NCI-H128 (cell line): ENCODE results near the gene SLC25A19.
"Not testable (repeated sequence)": the region's sequence is repeated elsewhere in the genome, so short reads cannot be mapped to it uniquely, and the experiment has no call there.

Source experiments
- DNase-seq: peaks from one replicate; lab custom pipeline; 2025; ENCODE audit not compliant: unreplicated experiment; lab: John Stamatoyannopoulos, UW

The SLC25A19 gene

DNA sequence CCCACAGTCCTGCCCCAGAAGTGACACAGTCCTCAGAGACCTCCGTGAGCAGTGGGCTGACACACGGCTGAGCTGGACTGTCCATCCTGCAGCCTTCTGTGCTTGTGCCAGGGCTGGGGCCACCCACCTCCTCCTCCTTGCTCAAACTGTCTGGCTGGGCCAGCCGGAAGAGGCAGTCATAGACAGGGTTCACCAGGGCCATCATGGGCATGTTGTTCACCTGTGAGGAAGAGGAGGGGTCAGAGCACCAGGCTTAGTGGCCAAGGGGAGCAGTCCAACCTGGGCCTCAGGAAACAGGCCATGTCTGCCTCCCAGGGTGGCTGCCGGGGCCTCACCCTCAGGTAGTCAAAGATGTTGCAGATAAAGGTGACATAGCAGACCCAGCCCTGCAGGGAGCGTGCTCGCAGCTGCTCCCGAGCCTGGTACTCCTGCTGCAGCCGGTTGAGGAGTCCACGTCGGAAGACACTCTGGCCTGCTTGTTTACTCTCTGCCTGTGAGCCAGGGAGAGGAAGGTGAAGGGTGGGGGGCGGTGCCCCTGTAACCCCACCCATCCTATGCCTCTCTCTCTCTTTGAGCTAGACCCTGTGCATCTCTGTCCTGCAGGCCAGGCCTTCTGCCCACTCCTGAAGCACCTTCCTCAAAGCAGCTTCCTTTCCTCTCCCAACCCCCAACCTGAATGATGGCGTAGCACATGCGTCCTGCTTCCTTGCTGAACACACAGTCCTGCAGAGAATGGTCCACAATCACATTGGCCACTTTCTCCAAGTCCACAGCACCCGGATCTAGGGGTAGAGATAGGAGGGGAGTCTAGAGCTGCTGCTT, 21.6 kb downstream of the SLC25A19 start:
- DNase-seq: no peak

DNA sequence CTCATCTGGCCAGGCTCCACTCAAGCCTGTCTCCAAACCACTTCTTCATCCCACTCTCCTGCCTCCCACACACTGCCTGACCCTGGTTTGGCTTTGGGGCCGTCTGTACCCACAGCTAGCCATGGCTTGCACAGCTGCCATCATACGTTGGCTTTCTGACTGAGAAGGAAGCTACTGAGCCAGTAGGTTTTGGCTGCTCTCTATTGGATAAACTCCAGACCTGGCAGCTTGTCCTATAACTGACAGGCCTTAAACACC, 22.2 kb downstream of the SLC25A19 start:
- no peak for DNase-seq

DNA sequence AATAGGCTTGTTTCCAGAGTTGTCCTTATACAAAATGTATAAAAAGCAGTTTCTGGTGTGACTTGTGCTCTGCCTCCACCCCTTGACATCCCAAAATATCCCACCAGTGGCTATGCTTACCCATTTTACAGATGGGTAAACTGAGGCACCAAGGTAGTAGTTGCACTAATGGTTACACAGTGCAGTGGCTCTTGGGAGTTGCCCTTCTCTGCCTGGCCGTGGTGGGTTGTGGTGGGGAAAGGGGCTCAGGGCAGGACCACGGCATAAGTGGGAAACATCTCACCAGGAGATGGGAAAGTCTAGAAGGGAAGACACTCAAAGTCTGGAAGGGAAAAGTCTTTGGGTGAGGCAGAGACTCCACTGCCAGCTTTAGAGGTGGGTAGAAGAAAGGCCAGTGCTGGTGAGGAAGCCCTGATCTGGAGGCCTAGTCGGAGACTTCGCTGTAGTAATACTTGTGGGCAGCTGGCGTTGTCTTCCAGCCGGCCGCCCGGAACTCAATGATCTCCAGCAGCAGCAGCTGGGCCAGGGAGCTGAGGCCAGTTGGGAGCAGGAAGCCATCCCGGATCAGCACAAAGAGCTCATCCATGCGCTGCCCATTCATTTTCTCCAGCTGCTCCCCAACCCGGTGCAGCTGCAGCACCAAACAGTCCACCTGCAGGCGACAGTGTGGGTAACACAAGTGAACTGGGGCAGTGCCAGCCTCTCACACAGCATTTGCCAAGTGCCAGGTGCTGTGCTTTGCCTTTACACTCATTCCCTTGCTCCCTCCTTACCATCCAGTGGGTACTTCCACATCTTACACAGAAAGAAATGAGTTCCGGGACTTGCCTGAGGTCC, 22.7 kb downstream of the SLC25A19 start:
- DNase-seq: no peak

DNA sequence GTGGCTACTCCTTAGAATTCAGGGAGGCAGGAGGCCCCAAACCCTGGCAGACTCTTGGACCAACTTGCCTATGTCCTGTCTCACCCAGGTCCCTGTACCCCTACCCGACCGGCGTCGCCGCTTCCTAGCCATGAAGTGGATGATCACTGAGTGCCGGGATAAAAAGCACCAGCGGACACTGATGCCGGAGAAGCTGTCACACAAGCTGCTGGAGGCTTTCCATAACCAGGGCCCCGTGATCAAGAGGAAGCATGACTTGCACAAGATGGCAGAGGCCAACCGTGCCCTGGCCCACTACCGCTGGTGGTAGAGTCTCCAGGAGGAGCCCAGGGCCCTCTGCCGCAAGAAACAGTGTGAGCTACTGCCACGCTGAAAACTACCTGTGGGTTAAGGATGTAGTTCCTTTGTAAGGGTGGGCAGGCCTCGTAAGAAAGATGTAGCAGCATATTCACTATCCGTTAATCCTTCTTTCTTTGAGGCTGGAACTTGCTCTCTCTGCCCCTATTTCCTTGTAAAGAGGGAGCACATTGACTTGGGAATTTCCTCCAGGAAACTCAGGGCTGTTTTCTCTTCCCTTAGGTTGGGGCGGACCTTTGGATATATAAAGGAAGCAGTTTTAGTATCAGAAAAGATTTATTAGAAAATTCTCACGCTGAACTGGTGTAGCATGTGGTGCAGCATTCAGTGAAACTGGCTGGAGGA, 23.5 kb downstream of the SLC25A19 start:
- no peak for DNase-seq

DNA sequence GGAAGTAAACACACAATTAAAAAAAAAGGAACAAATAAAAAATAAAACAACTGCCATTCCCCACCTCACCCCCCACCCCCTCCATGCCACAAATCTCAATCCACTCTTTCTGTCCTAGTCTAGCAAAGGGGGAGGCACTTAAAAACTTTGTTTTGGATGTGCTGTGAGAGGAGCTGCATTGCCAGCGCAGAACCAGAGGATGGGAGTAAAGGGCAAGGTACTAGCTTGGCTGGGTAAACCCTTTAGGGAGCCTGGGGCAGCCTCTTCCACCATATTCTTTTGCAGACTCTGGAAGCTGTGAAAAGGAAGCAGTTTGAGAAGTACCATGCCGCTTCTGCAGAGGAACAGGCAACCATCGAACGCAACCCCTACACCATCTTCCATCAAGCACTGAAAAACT, 26.2 kb downstream of the SLC25A19 start:
- no peak for DNase-seq

DNA sequence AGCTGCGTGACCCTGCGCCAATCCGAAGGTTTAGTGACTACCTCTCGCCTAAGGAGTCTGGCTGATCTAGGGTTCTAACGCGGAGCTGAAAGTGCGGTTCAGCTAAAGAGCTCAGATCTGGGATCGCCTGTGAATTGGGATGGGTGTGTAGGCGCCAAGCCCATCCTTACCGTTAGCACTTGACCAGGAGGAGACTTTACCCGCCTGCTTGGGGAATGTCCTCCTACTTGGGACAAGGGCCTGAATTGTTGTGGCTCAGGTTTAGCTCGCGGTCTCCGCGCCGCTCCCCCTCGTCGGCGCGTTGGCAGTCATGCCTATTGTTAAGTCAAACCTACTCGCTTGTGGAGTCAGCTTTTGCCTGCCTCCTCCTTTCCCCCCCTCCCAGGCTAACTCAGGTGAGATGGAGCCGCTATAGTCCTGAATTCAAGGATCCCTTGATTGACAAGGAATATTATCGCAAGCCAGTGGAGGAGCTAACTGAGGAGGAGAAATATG, 27.1 kb downstream of the SLC25A19 start:
- no peak for DNase-seq

DNA sequence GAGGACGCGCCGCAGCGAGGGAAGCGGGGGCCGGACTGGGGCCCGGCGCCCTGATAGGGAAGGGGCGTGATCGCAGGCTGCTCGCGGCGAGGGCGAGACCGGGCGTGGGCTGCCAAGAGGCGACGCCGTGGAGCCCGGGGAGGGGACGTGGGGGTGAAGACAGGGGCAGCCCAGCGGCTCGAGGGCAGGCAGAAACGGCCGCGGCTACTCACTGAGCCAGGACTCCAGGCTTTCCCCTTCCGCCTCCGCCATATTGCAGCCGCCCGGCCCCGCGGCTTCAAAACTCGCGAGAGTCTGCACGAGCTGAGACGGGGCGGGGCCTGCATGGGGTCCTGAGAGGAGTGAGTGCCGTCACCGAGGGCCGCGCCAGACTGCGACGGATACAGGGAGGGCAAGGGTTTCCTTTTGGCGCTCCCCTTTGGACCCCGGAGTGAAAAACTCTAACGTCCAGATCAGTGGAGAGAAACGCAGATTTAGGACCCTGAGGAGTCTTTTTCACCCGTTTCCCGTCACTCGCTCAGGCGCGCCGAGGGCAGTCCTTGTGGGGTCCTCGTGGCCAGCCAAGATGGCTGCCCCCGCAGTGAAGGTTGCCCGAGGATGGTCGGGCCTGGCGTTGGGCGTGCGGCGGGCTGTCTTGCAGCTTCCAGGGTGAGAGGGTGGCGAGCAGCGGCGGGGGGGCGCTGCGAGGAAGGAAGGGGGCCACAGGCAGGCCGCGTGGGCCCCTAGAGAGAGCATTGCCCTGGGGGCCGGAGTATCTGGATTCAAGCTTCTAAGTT, 27.7 kb downstream of the SLC25A19 start, which contains the start of the genes GGA3 and MRPS7:
Gene GGA3, minus strand, starts transcription at position 271 of the 776 bp plus-strand sequence. Its CDS starts 19 bp downstream, at position 252.
Gene MRPS7, plus strand, starts transcription at position 544 of the 776 bp plus-strand sequence. Its CDS starts 22 bp downstream, at position 566.
- DNase-seq: peak; percentile 73

DNA sequence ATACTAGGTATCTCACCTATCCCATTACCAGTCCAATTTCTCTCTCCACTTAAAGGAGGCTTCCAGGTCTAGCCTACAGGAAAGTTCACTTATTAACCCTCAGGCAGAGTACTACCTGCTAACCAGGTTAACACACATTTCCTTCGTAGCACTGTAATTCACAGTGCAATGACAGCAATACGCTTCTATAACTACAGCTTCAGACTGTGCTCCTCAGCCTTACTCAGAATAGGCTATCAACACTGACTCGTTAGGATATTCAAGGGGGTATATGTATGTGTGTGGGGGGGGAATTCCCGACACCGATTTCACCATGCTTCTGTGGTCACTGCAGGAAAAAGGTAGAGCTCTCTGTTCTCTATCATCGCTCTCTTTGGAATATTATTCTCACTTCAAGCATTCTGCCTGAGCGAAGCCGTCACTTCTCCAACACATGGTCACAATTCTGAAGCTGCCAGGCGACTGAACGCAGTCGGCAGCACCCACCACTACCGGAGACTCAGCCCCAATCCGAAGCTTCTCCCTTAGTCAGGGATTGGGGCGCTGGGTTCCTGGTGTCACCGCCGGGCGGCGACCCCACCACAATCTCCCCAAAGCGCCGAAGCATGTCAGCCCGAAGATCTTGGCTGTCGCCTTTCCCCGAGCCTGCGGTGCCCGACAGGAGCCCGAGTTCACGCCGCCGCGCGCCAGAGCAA, 28.4 kb downstream of the SLC25A19 start:
- DNase-seq: no peak

DNA sequence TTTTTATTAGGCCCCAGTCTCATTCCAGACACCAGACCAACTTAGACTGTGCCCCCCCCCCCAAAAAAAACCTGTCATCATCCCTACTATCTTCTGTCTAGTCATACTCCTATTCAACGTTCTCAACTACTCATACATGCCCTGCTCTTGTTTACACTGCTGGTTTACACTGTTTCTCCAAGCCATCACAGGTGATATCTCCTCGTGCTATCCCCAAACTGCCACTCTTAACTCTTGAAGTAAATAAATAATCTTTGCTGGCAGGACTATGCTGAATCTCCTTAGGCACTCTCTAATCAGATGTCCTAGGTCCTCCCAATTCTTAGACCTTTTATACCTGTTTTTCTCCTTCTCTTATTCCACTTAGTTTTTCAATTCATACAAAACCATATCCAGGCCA, 32.0 kb downstream of the SLC25A19 start:
- DNase-seq: not testable (repeated sequence)

DNA sequence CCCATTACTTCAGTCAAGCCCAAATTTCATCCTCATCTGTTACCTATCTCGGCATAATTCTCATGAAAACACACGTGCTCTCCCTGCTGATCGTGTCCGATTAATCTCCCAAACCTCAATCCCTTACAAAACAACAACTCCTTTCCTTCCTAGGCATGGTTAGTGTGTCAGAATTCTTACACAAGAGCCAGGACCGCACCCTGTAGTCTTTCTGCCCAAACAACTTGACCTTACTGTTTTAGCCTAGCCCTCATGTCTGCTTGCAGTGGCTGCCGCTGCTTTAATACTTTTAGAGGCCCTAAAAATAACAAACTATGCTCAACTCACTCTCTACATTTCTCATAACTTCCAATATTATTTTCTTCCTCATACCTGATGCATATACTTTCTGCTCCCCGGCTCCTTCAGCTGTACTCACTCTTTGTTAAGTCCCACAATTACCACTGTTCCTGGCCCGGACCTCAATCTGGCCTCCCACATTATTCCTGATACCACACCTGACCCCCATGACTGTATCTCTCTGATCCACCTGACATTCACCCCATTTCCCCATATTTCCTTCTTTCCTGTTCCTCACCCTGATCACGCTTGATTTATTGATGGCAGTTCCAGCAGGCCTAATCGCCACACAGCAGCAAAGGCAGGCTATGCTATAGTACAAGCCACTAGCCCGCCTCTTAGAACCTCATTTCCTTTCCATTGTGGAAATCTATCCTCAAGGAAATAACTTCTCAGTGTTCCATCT, 33.1 kb downstream of the SLC25A19 start:
- DNase-seq: not testable (repeated sequence)

DNA sequence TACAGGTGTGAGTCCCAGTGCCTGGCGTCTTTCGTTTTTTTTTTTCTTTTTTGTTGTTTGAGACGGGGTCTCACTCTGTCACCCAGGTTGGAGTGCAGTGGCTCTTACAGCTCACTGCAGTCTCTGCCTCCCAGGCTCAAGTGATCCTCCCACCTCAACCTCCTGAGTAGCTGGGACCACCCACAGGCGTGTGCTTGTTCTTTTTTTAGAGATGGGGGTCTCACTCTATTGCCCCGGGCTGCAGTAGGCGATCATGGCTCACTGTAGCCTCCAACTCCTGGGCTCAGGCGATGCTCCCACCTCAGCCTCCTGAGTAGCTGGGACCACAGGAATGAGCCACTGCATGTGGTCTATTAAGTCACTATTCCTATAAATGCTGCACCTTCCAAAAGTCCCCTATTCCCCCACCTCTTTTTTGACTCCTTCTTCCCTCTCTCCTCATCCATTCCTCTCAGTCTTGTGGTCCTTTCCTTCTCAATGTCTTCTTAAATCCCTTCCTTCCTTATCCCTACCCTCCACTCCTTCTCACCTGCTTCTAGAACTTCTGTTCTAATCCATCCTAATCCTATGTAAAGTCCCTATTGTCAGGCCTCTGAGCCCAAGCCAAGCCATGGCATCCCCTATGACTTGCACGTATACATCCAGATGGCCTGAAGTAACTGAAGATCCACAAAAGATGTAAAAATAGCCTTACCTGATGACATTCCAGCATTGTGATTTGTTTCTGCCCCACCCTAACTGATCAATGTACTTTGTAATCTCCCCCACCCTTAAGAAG, 37.0 kb downstream of the SLC25A19 start:
- no peak for DNase-seq

DNA sequence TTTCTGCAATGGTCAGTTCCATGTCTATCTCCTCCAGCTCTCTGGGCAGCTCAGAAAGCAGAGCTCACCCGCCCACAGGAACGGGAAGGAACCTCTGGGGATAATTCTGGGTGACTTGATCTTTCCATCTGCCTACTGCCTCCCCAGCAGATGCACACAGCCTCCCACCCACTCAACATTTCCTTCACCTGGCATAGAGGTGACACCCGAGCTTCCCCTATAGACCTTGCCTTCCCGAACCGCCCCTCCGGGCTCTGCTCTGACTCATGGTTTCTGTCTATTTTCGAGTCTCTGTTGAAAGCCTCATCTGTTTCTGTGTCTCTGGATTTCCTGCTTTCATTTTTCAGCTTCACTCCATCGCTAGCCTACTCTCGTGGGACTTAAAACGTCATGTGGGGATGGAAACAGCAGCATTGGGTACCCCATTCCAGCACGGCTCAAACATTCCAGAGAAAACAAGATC, 39.2 kb downstream of the SLC25A19 start:
- DNase-seq: no peak

DNA sequence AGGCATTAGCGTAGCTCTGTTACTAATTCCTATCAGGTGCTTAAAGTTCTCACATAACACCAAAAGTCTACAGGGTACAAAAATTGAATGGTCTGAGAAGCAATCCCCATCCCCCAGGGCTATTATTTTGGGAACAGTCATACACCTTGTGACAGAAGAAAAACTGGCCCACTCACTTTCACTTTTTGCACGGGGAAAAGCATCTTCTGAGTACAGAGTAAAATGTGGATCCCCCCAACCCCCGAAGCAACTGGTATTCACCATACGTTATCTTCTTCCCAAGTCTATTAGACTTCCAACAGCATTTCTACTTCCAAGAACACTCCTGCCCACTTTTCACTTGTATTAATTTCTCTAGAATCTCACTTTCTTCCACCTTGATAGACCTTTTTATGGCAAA, 39.7 kb downstream of the SLC25A19 start:
- DNase-seq: no peak

DNA sequence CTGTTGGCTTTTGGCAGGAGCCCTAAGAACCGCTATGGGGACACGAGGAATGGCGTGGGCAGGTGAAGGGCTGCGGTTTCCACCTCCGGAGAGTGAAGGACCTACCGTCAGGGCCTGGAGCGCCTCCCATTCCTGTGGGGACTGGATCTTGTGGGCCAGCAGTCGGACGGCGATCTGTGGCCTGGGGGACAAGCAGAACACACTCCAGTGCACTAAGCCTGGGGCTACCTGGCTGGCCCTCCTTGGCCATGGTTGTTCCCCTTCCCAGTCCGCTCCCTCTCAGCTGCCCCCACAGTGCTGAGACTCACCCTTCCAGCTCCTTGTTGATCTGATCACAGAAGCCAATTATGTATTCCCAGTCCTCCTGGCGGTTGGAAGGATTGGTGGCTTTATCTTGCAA, 42.8 kb downstream of the SLC25A19 start:
- DNase-seq: no peak

DNA sequence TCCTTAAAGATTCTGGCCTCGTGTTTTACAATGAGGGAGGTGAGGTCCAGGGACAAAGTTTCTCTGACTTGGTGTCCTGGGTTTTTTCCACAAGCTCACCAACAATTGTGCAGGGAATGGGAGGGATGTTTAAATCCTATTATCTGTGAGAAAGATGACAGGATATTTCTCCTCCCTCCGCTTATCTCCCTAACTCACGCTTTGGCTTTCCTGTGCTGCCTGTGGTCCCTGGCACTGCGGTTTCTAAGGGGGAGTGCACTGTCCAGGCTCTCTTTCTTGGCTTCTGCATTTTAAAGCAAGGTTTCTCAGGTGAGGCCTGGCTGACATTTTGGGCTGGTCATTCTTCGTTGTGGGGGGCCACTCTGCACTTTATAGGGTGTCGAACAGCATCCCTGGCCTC, 44.2 kb downstream of the SLC25A19 start:
- no peak for DNase-seq

DNA sequence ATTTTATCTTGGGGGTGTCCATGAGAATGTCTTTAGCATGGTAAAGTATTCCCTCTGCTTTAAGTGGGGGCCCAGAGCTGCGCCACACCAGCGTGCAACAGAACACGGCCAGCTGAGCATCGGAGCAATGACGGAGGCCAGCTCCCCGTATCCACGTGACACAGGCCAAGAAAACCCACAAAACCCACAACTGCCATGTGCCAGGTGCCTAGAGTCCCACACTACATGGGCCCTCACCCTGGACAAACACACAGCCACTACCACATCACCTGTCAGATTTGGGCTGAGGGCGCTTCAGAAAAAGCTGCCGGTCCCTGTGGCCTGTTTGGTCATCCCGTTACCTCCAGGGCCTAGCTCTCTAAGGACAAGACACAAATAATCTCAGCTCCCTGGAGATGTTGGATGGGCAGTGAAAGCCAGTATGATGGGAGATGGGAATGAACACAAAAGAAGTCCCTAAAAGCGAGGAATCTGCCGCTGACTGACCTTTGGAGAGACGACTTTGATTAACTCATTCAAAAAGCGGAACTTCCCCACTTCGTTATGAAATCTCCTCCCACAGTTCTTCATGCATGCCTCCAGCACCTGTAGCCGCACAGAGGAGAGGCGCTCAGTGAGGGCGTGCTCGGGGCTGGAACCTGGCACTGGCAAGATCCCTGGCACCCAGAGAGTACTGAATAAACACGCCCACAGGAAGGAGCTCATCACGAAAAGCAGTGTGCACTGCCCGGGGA, 44.9 kb downstream of the SLC25A19 start:
- DNase-seq: no peak

DNA sequence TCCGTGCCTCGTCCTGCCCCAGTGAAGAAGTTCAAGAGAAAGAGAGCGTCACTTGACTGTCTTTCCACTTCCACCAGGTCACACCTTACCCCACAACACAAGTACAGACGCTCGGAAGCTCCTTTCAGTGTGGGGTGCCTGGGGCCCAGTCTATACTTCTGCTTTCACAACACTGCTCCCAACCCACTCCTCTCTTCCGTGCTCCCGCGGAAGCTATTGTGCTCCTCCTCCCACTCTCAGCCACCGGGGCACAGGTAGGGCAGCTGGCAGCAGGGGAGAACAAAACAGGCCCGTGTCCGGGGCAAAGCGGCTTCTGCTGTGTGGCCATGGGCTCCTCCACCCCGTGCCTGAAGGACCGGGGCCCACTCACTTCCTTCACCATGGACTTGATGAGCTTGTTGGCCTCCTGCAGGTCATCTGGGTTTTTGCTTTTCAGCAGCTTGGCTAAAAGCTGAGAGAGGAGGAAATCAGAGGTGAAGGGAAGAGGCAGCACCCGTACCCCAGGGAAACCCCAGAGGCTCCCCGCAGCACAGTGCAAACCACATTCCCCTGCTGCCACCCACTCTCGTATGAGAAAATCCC, 46.7 kb downstream of the SLC25A19 start:
- DNase-seq: no peak
